ENCODE results near the gene F13A1. TPM values are rescaled to one million over a fixed set of nuclear protein-coding genes. Genes with fewer than 3 reads are reported as not detected.

F13A1 gene
- total RNA-seq, 2 donors from 2014 or later = 19.8 to 27.5 TPM

GRCh38 chr6:6196762-6197161 lies 123.7 kb downstream of the F13A1 start:
- H3K9me3 ChIP-seq = no peaks in the 10 kb centered on the region
- no peaks in the 10 kb centered on the region for H3K4me1 ChIP-seq
- no peak overlapping the region for H3K4me3 ChIP-seq
- no peaks in the 10 kb centered on the region for H3K27me3 ChIP-seq
- no peak for TF ChIP-seq CTCF (IDR thresholded peaks at IDR 0.05)
- TF ChIP-seq POLR2A (IDR thresholded peaks at IDR 0.05) = no peak
- intact Hi-C loops (cut with DNase I) = no loop called here
- ATAC-seq (no peak), DNase-seq (no peak)
- H3K27ac ChIP-seq = no peak overlapping the region
- no peaks in the 10 kb centered on the region for H3K36me3 ChIP-seq (replicated peaks in 1 of 2; ENCODE audit: insufficient read depth in 1 of 2, low read depth in 2 of 2)
- 52 to 55% methylated on average over 3 of the region's 3 CpGs for WGBS, 2 donors

- intact Hi-C loops (cut with DNase I) = no loop called here
- Histone ChIP-seq H3K9me3 (no peaks in the 10 kb centered on the region), H3K4me3 (no peak overlapping the region), H3K4me1 (no peaks in the 10 kb centered on the region), H3K36me3 (replicated peaks in 1 of 2; ENCODE audit: insufficient read depth in 1 of 2, low read depth in 2 of 2) (no peaks in the 10 kb centered on the region), H3K27ac (no peak overlapping the region), H3K27me3 (no peaks in the 10 kb centered on the region)
- no peak for TF ChIP-seq POLR2A (IDR thresholded peaks at IDR 0.05)
- no peak for TF ChIP-seq CTCF (IDR thresholded peaks at IDR 0.05)
- no peak for DNase-seq
- no peak for ATAC-seq
- WGBS, 2 donors = 60 to 70% methylated on average over 1 of the region's 1 CpG
These were observed 125.4 kb downstream of the F13A1 start for GRCh38 chr6:6195080-6195479.

GRCh38 chr6:6193221-6193745 lies 127.2 kb downstream of the F13A1 start:
- 51 to 53% methylated on average over 7 of the region's 7 CpGs for WGBS, 2 donors
- Histone ChIP-seq H3K27me3 (no peaks in the 10 kb centered on the region), H3K9me3 (no peaks in the 10 kb centered on the region), H3K4me3 (no peak overlapping the region), H3K4me1 (no peaks in the 10 kb centered on the region), H3K27ac (no peak overlapping the region), H3K36me3 (replicated peaks in 1 of 2; ENCODE audit: insufficient read depth in 1 of 2, low read depth in 2 of 2) (no peaks in the 10 kb centered on the region)
- intact Hi-C loops (cut with DNase I) = no loop called here
- DNase-seq (no peak), ATAC-seq (no peak)
- no peak for TF ChIP-seq POLR2A (IDR thresholded peaks at IDR 0.05)
- no peak for TF ChIP-seq CTCF (IDR thresholded peaks at IDR 0.05)

GRCh38 chr6:6191909-6192308 lies 128.6 kb downstream of the F13A1 start:
- H3K4me1 ChIP-seq = no peaks in the 10 kb centered on the region
- H3K9me3 ChIP-seq = no peaks in the 10 kb centered on the region
- no peaks in the 10 kb centered on the region for H3K27me3 ChIP-seq
- DNase-seq = no peak
- no peaks in the 10 kb centered on the region for H3K36me3 ChIP-seq (replicated peaks in 1 of 2; ENCODE audit: insufficient read depth in 1 of 2, low read depth in 2 of 2)
- no peak overlapping the region for H3K4me3 ChIP-seq
- 56 to 65% methylated on average over 1 of the region's 1 CpG for WGBS, 2 donors
- TF ChIP-seq CTCF (IDR thresholded peaks at IDR 0.05) (no peak), POLR2A (IDR thresholded peaks at IDR 0.05) (no peak)
- H3K27ac ChIP-seq = no peak overlapping the region
- intact Hi-C loops (cut with DNase I) = no loop called here
- no peak for ATAC-seq

DNA sequence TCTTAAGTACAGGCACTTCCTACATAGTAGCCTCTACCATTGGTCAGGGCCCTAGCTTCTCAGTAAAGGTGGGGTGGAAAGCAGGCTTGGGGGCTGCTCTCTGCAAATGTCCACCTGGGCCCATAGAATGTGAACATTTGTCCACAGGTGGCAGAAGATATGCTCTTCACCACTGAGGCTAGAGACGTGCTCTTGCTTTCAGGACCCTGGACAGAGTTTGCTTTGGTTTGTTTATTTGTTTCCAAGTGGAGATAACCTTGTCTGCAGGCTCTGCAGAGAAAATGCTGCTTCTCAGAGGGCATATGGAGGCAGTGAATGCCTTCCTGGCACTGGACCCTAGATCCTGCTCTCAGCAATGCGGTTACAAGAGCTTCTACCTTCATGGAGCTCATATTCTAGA lies 129.0 kb downstream of the F13A1 start:
- Histone ChIP-seq H3K27ac (no peak overlapping the region), H3K4me3 (no peak overlapping the region), H3K27me3 (no peaks in the 10 kb centered on the region), H3K36me3 (replicated peaks in 1 of 2; ENCODE audit: insufficient read depth in 1 of 2, low read depth in 2 of 2) (no peaks in the 10 kb centered on the region), H3K9me3 (no peaks in the 10 kb centered on the region), H3K4me1 (no peaks in the 10 kb centered on the region)
- ATAC-seq (no peak), DNase-seq (no peak)
- intact Hi-C loops (cut with DNase I) = no loop called here
- 26 to 37% methylated on average over 2 of the region's 2 CpGs for WGBS, 2 donors
- TF ChIP-seq POLR2A (IDR thresholded peaks at IDR 0.05) = no peak
- TF ChIP-seq CTCF (IDR thresholded peaks at IDR 0.05) = no peak
